Middle frontal gyrus (tissue), 1 donor: Measurements from ENCODE around the gene ATP2C1.
"Not testable (repeated sequence)": the region's sequence is repeated elsewhere in the genome, so short reads cannot be mapped to it uniquely, and the experiment has no call there.

Experiments
- DNase-seq: peaks from one replicate; pipeline ENCODE4 v3.0.0-alpha.2; 2015; ENCODE audit warnings: low spot score; ENCODE audit errors: extremely low spot score

The ATP2C1 gene, protein sequence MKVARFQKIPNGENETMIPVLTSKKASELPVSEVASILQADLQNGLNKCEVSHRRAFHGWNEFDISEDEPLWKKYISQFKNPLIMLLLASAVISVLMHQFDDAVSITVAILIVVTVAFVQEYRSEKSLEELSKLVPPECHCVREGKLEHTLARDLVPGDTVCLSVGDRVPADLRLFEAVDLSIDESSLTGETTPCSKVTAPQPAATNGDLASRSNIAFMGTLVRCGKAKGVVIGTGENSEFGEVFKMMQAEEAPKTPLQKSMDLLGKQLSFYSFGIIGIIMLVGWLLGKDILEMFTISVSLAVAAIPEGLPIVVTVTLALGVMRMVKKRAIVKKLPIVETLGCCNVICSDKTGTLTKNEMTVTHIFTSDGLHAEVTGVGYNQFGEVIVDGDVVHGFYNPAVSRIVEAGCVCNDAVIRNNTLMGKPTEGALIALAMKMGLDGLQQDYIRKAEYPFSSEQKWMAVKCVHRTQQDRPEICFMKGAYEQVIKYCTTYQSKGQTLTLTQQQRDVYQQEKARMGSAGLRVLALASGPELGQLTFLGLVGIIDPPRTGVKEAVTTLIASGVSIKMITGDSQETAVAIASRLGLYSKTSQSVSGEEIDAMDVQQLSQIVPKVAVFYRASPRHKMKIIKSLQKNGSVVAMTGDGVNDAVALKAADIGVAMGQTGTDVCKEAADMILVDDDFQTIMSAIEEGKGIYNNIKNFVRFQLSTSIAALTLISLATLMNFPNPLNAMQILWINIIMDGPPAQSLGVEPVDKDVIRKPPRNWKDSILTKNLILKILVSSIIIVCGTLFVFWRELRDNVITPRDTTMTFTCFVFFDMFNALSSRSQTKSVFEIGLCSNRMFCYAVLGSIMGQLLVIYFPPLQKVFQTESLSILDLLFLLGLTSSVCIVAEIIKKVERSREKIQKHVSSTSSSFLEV

DNA sequence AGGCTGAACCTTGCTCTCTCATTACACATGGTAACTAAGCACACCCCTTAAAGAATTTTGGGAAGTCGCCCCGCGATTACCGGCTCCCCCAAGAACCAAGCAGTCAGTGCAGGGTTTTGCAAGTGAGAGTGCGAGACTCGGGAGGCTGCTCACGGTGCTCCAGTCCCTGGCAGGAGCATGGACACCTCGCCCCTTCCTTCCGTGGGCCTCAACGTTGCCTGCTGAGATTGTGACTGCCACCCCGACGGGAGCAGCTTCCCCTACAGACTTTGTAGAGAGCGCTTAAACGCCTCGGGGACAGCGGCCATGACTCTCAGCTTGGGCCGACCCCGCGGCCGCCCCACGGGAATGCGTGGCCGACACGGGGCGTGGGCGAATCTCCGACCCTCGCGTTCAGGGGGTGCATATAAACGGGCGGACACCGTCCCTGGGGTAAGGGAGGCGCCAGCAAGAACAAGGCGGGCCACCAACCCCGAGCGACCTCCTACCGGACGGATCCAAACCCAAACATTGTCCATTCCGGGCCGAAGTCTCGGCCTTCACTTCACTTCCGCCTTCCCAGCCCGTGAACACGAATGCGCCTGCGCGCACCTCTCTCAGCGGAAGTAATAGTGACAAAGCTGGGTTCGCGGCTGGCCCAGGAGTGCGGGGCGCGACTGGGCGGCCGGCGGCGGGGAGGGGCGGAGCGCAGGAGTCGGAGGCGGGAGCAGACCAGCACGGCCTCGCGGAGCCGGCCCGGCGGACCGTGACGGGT lies at the start of gene ATP2C1:
ATP2C1 (plus strand) TSS at position 709 of the 754 bp plus-strand sequence. CDS start 686 bp downstream, outside the sequence.
- peak; percentile 90 for DNase-seq

GRCh38 chr3:130844462-130844861 lies 49.4 kb upstream of the ATP2C1 start:
- DNase-seq: no peak

GRCh38 chr3:130846181-130846580 lies 47.7 kb upstream of the ATP2C1 start:
- no peak for DNase-seq

DNA sequence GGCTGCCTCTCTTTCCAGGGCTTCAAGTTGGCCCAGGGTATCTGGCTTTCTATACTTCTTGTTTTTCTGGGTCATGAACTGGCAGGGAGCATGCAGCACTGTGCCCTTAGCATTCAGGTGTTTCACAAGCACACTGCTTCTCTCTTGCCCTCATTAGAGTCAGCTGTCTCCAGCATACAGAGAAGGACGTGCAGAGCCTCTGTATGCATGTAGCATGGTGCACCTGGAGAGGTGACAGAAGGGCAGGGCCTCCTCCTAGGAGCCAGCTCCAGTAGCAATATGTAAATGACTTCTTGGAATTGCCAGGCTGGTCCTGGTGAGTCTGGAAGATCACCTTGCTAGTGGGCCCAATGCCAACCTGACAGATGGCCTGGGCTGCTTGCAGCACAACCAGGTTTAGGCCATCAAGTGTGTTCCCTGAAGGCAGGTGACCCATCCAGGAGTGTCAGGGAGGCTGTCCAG lies 44.8 kb upstream of the ATP2C1 start:
- no peak for DNase-seq

GRCh38 chr3:130850044-130850797 lies 43.7 kb upstream of the ATP2C1 start:
- no peak for DNase-seq

GRCh38 chr3:130850843-130851242 lies 43.0 kb upstream of the ATP2C1 start:
- DNase-seq: no peak

DNA sequence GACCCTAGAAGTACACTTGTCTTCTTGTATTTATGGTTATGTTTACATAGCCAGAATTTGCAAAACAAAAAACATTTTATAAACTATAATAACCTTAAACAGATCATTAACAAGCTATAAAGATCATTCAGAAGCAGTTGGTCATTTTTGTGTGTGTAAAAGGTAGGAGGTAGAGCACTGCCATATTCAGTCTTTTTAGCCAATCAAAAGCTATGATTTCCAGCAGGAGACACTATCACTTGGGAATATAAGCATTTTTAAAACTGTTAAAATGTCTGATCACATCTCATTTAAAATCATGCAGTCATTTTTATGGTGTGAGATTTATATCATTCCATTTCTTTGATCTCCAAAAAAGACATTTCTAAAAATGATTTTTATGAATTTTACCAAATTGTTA lies 42.6 kb upstream of the ATP2C1 start:
- DNase-seq: no peak

- DNase-seq: no peak
Measured at GRCh38 chr3:130853581-130853980, 40.3 kb upstream of the ATP2C1 start.

GRCh38 chr3:130854208-130854864 lies 39.5 kb upstream of the ATP2C1 start:
- no peak for DNase-seq

DNA sequence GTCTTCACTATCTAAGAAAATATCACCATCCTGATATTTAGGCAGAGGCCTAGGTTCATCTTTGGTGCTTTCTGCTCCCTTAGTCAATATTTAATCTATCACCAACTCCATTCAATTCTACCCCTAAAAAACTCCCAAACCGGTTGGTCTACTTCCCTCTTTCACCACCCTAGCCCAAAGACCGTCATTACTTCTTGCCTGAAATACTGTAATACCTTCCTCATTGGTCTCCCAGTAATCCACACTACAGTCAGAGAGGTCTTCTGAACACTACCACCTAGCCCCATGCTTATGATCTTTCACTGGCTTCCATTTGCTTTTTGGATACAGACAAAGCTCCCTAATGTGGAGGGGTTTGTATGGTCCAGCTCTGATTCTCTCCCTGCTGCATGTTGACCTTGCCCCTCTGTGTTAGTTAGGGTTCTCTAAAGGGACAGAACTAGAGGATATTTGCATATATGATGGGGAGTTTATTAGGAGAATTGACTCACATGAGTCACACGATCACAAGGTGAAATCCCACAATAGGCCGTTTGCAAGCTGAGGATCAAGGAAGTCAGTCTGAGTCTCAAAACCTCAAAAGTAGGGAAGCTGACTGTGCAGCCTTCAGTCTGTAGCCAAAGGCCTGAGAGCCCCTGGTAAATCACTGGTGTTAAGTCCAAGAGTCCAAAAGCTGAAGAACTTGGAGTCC lies 36.4 kb upstream of the ATP2C1 start:
- no peak for DNase-seq

GRCh38 chr3:130862130-130862529 lies 31.8 kb upstream of the ATP2C1 start:
- not testable (repeated sequence) for DNase-seq

GRCh38 chr3:130865489-130865888 lies 28.4 kb upstream of the ATP2C1 start:
- no peak for DNase-seq

DNA sequence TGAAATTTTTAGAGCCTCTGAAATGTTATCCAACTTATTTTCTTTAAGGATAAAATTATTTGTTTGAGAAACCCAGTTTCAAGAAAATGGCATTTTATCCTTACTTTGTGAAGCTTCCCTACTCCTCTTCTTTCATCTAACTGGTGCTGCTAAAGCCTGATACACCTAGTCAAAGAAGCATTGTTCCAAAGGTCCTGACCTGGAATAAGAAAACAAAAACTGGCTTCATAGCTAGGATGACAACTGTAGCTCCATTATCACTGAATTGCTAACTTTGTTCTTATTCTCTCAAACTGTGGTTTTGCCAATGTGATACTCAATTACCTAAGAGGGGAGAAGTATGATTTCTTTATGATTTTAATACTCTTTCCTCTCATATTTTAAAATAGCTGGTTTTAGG lies 27.6 kb upstream of the ATP2C1 start:
- DNase-seq: no peak

GRCh38 chr3:130870423-130870822 lies 23.5 kb upstream of the ATP2C1 start:
- DNase-seq: no peak

DNA sequence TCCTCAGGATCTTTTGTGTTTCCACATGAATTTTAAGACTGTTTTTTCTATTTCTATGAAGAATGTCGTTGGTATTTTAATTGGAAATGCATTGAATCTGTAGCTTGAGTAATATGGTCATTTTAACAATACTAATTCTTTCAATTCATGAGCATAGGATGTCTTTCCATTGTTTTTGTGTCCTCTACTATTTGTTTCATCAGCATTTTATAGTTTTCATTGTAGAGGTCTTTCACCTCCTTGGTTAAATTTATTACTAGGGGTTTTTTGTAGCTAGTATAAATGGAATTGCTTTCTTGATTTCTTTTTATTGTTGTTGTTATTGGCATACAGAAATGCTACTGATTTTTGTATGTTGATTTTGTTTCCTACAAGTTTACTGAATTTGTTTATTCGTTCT lies 17.3 kb upstream of the ATP2C1 start:
- no peak for DNase-seq

DNA sequence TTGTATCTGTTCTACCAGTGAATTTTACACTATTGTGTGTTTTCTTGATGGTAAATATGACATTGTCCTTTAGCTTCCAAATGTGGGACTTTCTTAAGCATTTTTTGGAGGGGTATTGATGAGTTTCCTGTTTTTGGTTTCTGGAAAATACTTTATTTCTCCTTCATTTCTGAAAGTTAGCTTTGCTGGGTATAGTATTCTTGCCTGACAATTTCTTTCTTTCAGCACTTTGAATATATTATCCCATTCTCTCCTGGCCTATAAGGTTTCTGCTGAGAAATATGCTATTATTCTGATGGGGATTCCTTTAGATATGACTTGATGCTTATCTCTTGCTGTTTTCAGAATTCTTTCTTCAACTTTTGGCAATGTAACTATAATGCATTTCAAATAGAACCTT lies 15.4 kb upstream of the ATP2C1 start:
- DNase-seq: no peak

- no peak for DNase-seq
Measured at GRCh38 chr3:130889416-130889946, 4.4 kb upstream of the ATP2C1 start.

- DNase-seq: peak; percentile 77
Measured at GRCh38 chr3:130892759-130893375, 1.0 kb upstream of the ATP2C1 start.
